ENCODE measurements around the gene PSMA5. TPM values are rescaled to one million over a fixed set of nuclear protein-coding genes. Genes with fewer than 3 reads are reported as not detected.

The PSMA5 gene
- total and polyA plus RNA-seq, 2 of the 13 experiments (the other 11 are each of a cell fraction or from before 2014, with no cell fraction given), result 140 to 169 TPM

GRCh38 chr1:109398343-109399225 is 27.7 kb downstream of the PSMA5 start:
- intact Hi-C loops (cut with micrococcal nuclease; ENCODE audit: unreplicated experiment), result loop anchor here (1.0 to 10.0 kb wide), 4 partner anchors 46 to 304 kb away; partner anchors contain the start of gene TMEM167B
- POLR2A ChIA-PET, result interaction anchor here (0.6 to 2.7 kb wide), 19 partner anchors 9 to 298 kb away, joined by 3 to 25 read pairs (median 4); partner anchors contain the start of genes MYBPHL, PSMA5, PSRC1 and SARS1
- DNase-seq (ENCODE audit: low spot score), result no peak
- in situ Hi-C loops (cut with HindIII; ENCODE audit: extremely low pct_ligation_motif_present, low pct_unique_long_range_greater_than_20kb), result no loop called here
- Histone ChIP-seq H4K20me1 (ENCODE audit: insufficient read depth, low read length) (no peaks in the 10 kb centered on the region), H3K4me1 (ENCODE audit: insufficient read depth, low read length) (peaks cover 42% of the 10 kb centered on the region), H3K36me3 (replicated peaks in 1 of 2; ENCODE audit: control insufficient read depth in 1 of 2, insufficient read depth in 2 of 2, low read length in 2 of 2) (peaks cover 4 to 12% of the 10 kb centered on the region in 2 experiments; a peak in 4 of 5 replicates), H3K9me3 (ENCODE audit: low read length) (no peaks in the 10 kb centered on the region), H3K27ac (ENCODE audit: extremely low read length, insufficient read depth, low read length) (peak overlapping the region; percentile 61), H2AFZ (ENCODE audit: low read length) (peak overlapping the region; percentile 20), H3K27me3 (ENCODE audit: control insufficient read depth in 1 of 2, insufficient read depth in 2 of 2, low read length in 2 of 2) (no peaks in the 10 kb centered on the region; a peak in 1 of 5 replicates), H3K79me2 (ENCODE audit: insufficient read depth, low read length) (peaks cover 36% of the 10 kb centered on the region), H3K4me2 (ENCODE audit: low read depth, low read length) (peak overlapping the region; percentile 80), H3K9ac (ENCODE audit: insufficient read depth, low read depth, low read length) (peak overlapping the region; percentile 62), H3K4me3 (replicated peaks in 1 of 3; ENCODE audit: insufficient read depth in 1 of 3, low read depth in 2 of 3, low read length in 3 of 3) (peak overlapping the region; percentile 73 to 94 (median 75))
- CTCF ChIA-PET (ENCODE audit: low intra/inter-chr PET ratio, low total read pairs), result interaction anchor here (1.3 to 4.5 kb wide), 3 partner anchors 121 to 159 kb away, joined by 4 to 76 read pairs (median 18); no protein-coding TSS in a partner anchor
- BruUV-seq (replicated peaks), result TSS peak; percentile 73
- peak; percentile 28 for ATAC-seq
- 32% methylated on average over 12 of the region's 18 CpGs for WGBS (ENCODE audit: low lambda C conversion rate)
- no peak for FAIRE-seq
- TF ChIP-seq ZNF598 (CRISPR knock-in tag; IDR thresholded peaks at IDR 0.05; ENCODE audit: borderline replicate concordance), result 0 out of 2 replicates have a peak, but pooled peaks have one; percentile 44
- no peak for TF ChIP-seq ZKSCAN5 (CRISPR knock-in tag; IDR thresholded peaks at IDR 0.05)
- TF ChIP-seq HMGXB4 (CRISPR knock-in tag; IDR thresholded peaks at IDR 0.05; ENCODE audit: borderline replicate concordance in 1 of 2, low read depth in 1 of 2), result 0 out of 4 replicates have a peak, but pooled peaks have one; percentile 5 to 15
- TF ChIP-seq ZNF720 (CRISPR knock-in tag; IDR thresholded peaks at IDR 0.05), result no peak
- TF ChIP-seq ZBTB7B (CRISPR knock-in tag; IDR thresholded peaks at IDR 0.05), result peak; percentile 63; the same call in 1 of the 2 replicates
- 0 out of 2 replicates have a peak, but pooled peaks have one; percentile 41 for TF ChIP-seq ARHGAP35 (CRISPR knock-in tag; IDR thresholded peaks at IDR 0.05; ENCODE audit: borderline replicate concordance)
- peak; percentile 6; the same call in 1 of the 2 replicates for TF ChIP-seq TAF1 (CRISPR knock-in tag; IDR thresholded peaks at IDR 0.05)
- TF ChIP-seq KLF11 (CRISPR knock-in tag; IDR thresholded peaks at IDR 0.05), result no peak
- peak in 1 of 2 experiments; percentile 28; a peak in 1 of 4 replicates for TF ChIP-seq NR2F1 (CRISPR knock-in tag; IDR thresholded peaks at IDR 0.05)
- TF ChIP-seq TFE3 (CRISPR knock-in tag; IDR thresholded peaks at IDR 0.05), result no peak
- no peak for TF ChIP-seq SAP130 (CRISPR knock-in tag; IDR thresholded peaks at IDR 0.05; ENCODE audit: low read depth)
- TF ChIP-seq DMAP1 (CRISPR knock-in tag; IDR thresholded peaks at IDR 0.05), result 0 out of 2 replicates have a peak, but pooled peaks have one; percentile 2
- TF ChIP-seq ATF2 (CRISPR knock-in tag; IDR thresholded peaks at IDR 0.05), result peak; percentile 15
- TF ChIP-seq ZBTB37 (CRISPR knock-in tag; IDR thresholded peaks at IDR 0.05), result no peak
- TF ChIP-seq RXRA (CRISPR knock-in tag; IDR thresholded peaks at IDR 0.05), result 0 out of 2 replicates have a peak, but pooled peaks have one; percentile 37
- TF ChIP-seq BORCS8-MEF2B (CRISPR knock-in tag; IDR thresholded peaks at IDR 0.05), result 0 out of 2 replicates have a peak, but pooled peaks have one; percentile 44
